Adrenal gland (tissue), 5 donors: Measurements from ENCODE around the gene CKM.

Experiments used
- CTCF ChIP-seq, 6 experiments: fragments of 450-650 bp in 4 of 6; fragments of 200-600 bp in 2 of 6; sonication (generic) in 1 of 6; IDR thresholded peaks; 1 replicate in 5 of 6; 2 replicates in 1 of 6; pipeline versions ENCODE4 v1.5.1 to v1.8.0; 2016 to 2021; ENCODE audit warnings: antibody characterized with exemption in 6 of 6, mild to moderate bottlenecking in 2 of 6, moderate library complexity in 1 of 6
- POLR2A ChIP-seq, 2 donors: fragments of 450-650 bp; IDR thresholded peaks; one replicate each; pipeline ENCODE4 v1.6.1; 2017; ENCODE audit warnings: antibody characterized with exemption in 2 of 2, mild to moderate bottlenecking in 2 of 2, moderate library complexity in 1 of 2
- donor health status: DM: no; HTN: no; CAD: no.

GRCh38 chr19:45350477-45351058 lies 27.9 kb upstream of the CKM start:
- TF ChIP-seq POLR2A (IDR thresholded peaks at IDR 0.05), result no peak
- TF ChIP-seq CTCF (IDR thresholded peaks at IDR 0.05), result no peak
